HEK293T (cell line): ENCODE data around the gene CENPT.

ENCODE experiments used
- CTCF ChIA-PET: fragments of 350-600 bp; formaldehyde crosslinking; extraction: SDS; loops from one replicate; lab custom pipeline; 2021; ENCODE audit warnings: antibody characterized with exemption, inconsistent platforms; lab: Yijun Ruan, JAX
- POLR2A ChIA-PET: fragments of 350-600 bp; formaldehyde crosslinking; extraction: SDS; loops from one replicate; lab custom pipeline; 2020; ENCODE audit warnings: antibody characterized with exemption, inconsistent platforms; lab: Yijun Ruan, JAX
- DNase-seq: peaks from one replicate; pipeline ENCODE4 v3.0.0; 2012; ENCODE audit warnings: mixed read lengths; ENCODE audit errors: extremely low spot score
- ARNT ChIP-seq: fragments of 450-650 bp; IDR thresholded peaks from 2 replicates; pipeline ENCODE4 v1.6.1; 2017; ENCODE audit warnings: mild to moderate bottlenecking
- BHLHE40 ChIP-seq: fragments of 450-650 bp; IDR thresholded peaks from 2 replicates; pipeline ENCODE4 v1.6.1; 2016; ENCODE audit warnings: mild to moderate bottlenecking, moderate library complexity, borderline replicate concordance
- CTBP1 ChIP-seq: fragments of 450-650 bp; IDR thresholded peaks from 2 replicates; pipeline ENCODE4 v1.6.1; 2016; ENCODE audit warnings: borderline replicate concordance
- ELF4 ChIP-seq: fragments of 450-650 bp; IDR thresholded peaks from 2 replicates; pipeline ENCODE4 v1.6.1; 2017; ENCODE audit warnings: antibody characterized with exemption
- FOXA1 ChIP-seq: fragments of 450-650 bp; IDR thresholded peaks from 2 replicates; pipeline ENCODE4 v1.6.1; 2016; ENCODE audit warnings: mild to moderate bottlenecking
- FOXK2 ChIP-seq: fragments of 450-650 bp; IDR thresholded peaks from 2 replicates; pipeline ENCODE4 v1.6.1; 2016; ENCODE audit warnings: mild to moderate bottlenecking
- FOXM1 ChIP-seq: fragments of 450-650 bp; IDR thresholded peaks from 2 replicates; pipeline ENCODE4 v1.6.1; 2017; ENCODE audit warnings: mild to moderate bottlenecking, borderline replicate concordance
- HDGF ChIP-seq: fragments of 450-650 bp; IDR thresholded peaks from 2 replicates; pipeline ENCODE4 v1.6.1; 2017; ENCODE audit warnings: antibody characterized with exemption, borderline replicate concordance
- L3MBTL2 ChIP-seq: fragments of 450-650 bp; conservative IDR thresholded peaks from 2 replicates; pipeline ENCODE4 v1.6.1; 2016; ENCODE audit warnings: mild to moderate bottlenecking
- LEF1 ChIP-seq: fragments of 450-650 bp; IDR thresholded peaks from 2 replicates; pipeline ENCODE4 v1.6.1; 2017; ENCODE audit warnings: mild to moderate bottlenecking, borderline replicate concordance
- NFRKB ChIP-seq: fragments of 450-650 bp; IDR thresholded peaks from 2 replicates; pipeline ENCODE4 v1.6.1; 2016; ENCODE audit warnings: mild to moderate bottlenecking, moderate library complexity
- PKNOX1 ChIP-seq: fragments of 450-650 bp; IDR thresholded peaks from 2 replicates; pipeline ENCODE4 v1.6.1; 2016
- SP1 ChIP-seq: fragments of 450-650 bp; IDR thresholded peaks from 2 replicates; pipeline ENCODE4 v1.6.1; 2017
- SUZ12 ChIP-seq: fragments of 450-650 bp; IDR thresholded peaks from 2 replicates; pipeline ENCODE4 v1.6.1; 2016; ENCODE audit warnings: mild to moderate bottlenecking
- TARDBP ChIP-seq: fragments of 450-650 bp; IDR thresholded peaks from 2 replicates; pipeline ENCODE4 v1.6.1; 2016
- ZNF384 ChIP-seq: fragments of 450-650 bp; IDR thresholded peaks from 2 replicates; pipeline ENCODE4 v1.6.1; 2016

CENPT gene

GRCh38 chr16:67860589-67861398 lies 13.3 kb upstream of the CENPT start:
- DNase-seq, result no peak
- ChIA-PET CTCF (no interaction called here), POLR2A (interaction anchor here (1.6 kb wide), 1 partner anchor 14 kb away, joined by 4 read pairs; the partner anchor contains the start of gene NUTF2)

DNA sequence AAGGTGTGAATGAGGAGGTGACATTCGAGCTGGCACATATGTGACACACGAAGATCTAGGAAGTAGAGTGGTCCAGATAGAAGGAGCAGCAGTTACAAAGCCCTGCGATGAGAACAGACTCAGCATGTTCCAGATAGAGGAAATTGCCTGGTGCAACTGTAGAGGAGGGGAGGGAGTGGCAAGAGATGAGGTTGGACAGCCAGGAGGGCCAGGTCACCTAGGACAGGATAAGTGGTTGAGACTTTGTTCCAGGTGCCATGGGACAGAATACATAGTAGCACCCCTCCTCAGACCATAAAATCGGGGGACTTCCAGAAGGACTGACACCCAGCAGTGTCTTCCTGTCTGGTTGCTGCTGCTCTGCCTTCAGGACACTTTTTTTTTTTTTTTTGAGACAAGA lies 11.0 kb upstream of the CENPT start:
- TF ChIP-seq ELF4 (no peak), SUZ12 (no peak), FOXA1 (no peak), ARNT (no peak), PKNOX1 (no peak), SP1 (no peak), LEF1 (no peak), FOXM1 (no peak), FOXK2 (no peak), ZNF384 (no peak), HDGF (no peak), BHLHE40 (no peak), TARDBP (no peak), NFRKB (no peak), L3MBTL2 (no peak), CTBP1 (no peak)
- ChIA-PET POLR2A (no interaction called here), CTCF (no interaction called here)
- no peak for DNase-seq

More at GRCh38 chr16:67860589-67861398, 13.3 kb upstream of the CENPT start:
- TF ChIP-seq PKNOX1, result no peak
- TF ChIP-seq ZNF384, result no peak
- no peak for TF ChIP-seq TARDBP
- TF ChIP-seq HDGF, result no peak
- TF ChIP-seq ELF4, result no peak

DNA sequence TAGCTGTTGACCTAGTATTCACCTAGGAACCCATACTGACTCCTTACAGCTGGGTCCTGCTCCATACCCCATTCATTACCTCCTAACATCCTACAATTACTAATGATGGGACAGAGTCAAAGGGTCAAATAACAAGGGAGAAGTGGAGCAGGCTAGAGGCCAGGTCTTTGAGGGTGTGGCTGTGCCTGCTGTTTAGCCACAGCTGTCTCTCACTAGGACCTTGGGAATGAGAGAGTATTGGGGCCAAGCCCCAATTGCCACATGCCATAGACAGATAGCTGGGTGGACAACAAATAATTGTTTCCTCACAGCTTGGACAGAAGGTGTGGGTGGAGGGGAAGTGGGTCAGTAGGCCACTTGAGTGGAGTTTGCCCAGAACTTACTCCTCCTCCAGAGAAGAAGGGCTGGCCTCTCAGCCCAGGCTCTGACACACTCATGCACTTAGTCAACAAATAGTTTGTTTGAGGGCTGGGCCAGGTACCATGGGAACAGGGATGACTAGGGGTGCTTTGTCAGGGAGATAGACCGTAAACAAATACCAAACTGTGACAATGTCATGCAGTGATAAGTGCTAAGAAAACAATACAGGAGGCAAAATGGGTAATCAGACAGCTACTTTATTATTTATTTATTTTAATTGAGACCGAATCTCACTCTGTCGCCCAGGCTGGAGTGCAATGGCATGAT lies 10.2 kb upstream of the CENPT start:
- CTCF ChIA-PET, result interaction anchor here (1.2 kb wide), 1 partner anchor 41 kb away, joined by 3 read pairs; no protein-coding TSS in a partner anchor
- DNase-seq, result no peak
- TF ChIP-seq NFRKB (no peak), L3MBTL2 (no peak), SUZ12 (no peak), ZNF384 (no peak), PKNOX1 (no peak), HDGF (no peak), LEF1 (no peak)
- POLR2A ChIA-PET, result interaction anchor here (1.3 to 1.4 kb wide), 2 partner anchors 10 to 13 kb away, joined by 3 to 5 read pairs; partner anchors contain the start of gene CENPT

- no peak for DNase-seq
- no peak for TF ChIP-seq ELF4
- TF ChIP-seq LEF1, result no peak
- no peak for TF ChIP-seq FOXK2
- TF ChIP-seq CTBP1, result no peak
- no peak for TF ChIP-seq TARDBP
- TF ChIP-seq BHLHE40, result no peak
- TF ChIP-seq FOXM1, result no peak
- no peak for TF ChIP-seq ZNF384
- CTCF ChIA-PET, result interaction anchor here (1.2 kb wide), 1 partner anchor 41 kb away, joined by 3 read pairs; no protein-coding TSS in a partner anchor
These were observed 9.5 kb upstream of the CENPT start for GRCh38 chr16:67856927-67857546.

GRCh38 chr16:67855789-67856188 lies 8.3 kb upstream of the CENPT start:
- ChIA-PET CTCF (interaction anchor here (0.6 to 1.0 kb wide), 2 partner anchors 39 to 230 kb away, joined by 3 read pairs; no protein-coding TSS in a partner anchor), POLR2A (interaction anchor here (0.9 to 1.4 kb wide), 3 partner anchors 9 to 22 kb away, joined by 3 to 6 read pairs (median 4); partner anchors contain the start of gene NUTF2)
- no peak for DNase-seq
- no peak for TF ChIP-seq ELF4
- TF ChIP-seq CTBP1, result no peak
- no peak for TF ChIP-seq L3MBTL2
- TF ChIP-seq HDGF, result no peak
- no peak for TF ChIP-seq NFRKB
- TF ChIP-seq FOXK2, result no peak
- no peak for TF ChIP-seq PKNOX1
- no peak for TF ChIP-seq FOXM1
- no peak for TF ChIP-seq SUZ12
- TF ChIP-seq TARDBP, result no peak
- no peak for TF ChIP-seq ZNF384
- no peak for TF ChIP-seq SP1
- no peak for TF ChIP-seq FOXA1
- TF ChIP-seq ARNT, result no peak
- TF ChIP-seq LEF1, result no peak
- TF ChIP-seq BHLHE40, result no peak

More at GRCh38 chr16:67856927-67857546, 9.5 kb upstream of the CENPT start:
- POLR2A ChIA-PET, result interaction anchor here (1.3 to 1.4 kb wide), 2 partner anchors 9 to 12 kb away, joined by 3 to 5 read pairs; partner anchors contain the start of gene CENPT
